Bronchial epithelial cell (primary cell): ENCODE data around the gene MIS18BP1. TPM values are rescaled to one million over a fixed set of nuclear protein-coding genes. Genes with fewer than 3 reads are reported as not detected.

Source experiments
- DNase-seq: peaks from one replicate; pipeline ENCODE4 v3.0.0-alpha.2; 2010; ENCODE audit warnings: low read depth
- FAIRE-seq: peaks from 2 replicates; lab custom pipeline; 2011; peaks lifted over from hg19 to GRCh38; lab: Jason Lieb, UNC
- H3K27me3 ChIP-seq: 2 replicates; pipeline ENCODE4 v1.5.1; 2011; ENCODE audit warnings: low read length; ENCODE audit not compliant: control insufficient read depth, insufficient read depth
- H3K36me3 ChIP-seq: 2 replicates; pipeline ENCODE4 v1.5.1; 2011; ENCODE audit warnings: low read length; ENCODE audit not compliant: control insufficient read depth, insufficient read depth
- H3K4me3 ChIP-seq: 2 replicates; pipeline ENCODE4 v1.5.1; 2011; ENCODE audit warnings: mild to moderate bottlenecking, low read depth, low read length, control low read depth
- total RNA-seq: library from RNA; depleted of rRNA; stranded (reverse); fragments of >200 nt; gene quantifications from 2 replicates; pipeline ENCODE4 v1.2.1, GENCODE V29; 2014
- TF ChIP-seq, protein P1 (sequence below): IDR thresholded peaks from 2 replicates; pipeline ENCODE4 v1.5.1; 2011; ENCODE audit warnings: mild to moderate bottlenecking, moderate library complexity, low read length, control low read depth, inconsistent platforms; ENCODE audit not compliant: insufficient read depth, severe bottlenecking

Gene MIS18BP1
- total RNA-seq, 1 donor from 2014 or later: 9.2 TPM

DNA sequence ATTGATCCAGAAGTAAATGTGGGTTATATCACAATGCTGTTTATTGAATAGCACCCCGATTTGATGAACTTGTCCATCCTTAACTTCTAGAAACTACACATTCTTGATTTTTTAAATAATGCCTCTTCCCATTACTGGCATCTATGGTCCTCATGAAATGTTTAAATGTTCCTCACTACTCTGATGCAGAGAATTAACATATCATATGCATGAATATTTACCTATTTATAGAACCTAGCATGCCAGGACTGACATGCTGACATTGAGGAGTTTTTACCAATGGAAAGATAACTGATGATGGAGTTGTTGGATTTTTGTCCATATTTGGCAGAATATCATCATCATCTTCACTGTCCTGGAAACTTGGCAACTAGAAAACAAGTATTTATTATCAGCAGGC lies 42.8 kb downstream of the MIS18BP1 start:
- peaks cover 4% of the 10 kb centered on the region for H3K36me3 ChIP-seq
- H3K27me3 ChIP-seq: no peaks in the 10 kb centered on the region
- DNase-seq (no peak), FAIRE-seq (no peak)
- TF ChIP-seq, protein P1, sequence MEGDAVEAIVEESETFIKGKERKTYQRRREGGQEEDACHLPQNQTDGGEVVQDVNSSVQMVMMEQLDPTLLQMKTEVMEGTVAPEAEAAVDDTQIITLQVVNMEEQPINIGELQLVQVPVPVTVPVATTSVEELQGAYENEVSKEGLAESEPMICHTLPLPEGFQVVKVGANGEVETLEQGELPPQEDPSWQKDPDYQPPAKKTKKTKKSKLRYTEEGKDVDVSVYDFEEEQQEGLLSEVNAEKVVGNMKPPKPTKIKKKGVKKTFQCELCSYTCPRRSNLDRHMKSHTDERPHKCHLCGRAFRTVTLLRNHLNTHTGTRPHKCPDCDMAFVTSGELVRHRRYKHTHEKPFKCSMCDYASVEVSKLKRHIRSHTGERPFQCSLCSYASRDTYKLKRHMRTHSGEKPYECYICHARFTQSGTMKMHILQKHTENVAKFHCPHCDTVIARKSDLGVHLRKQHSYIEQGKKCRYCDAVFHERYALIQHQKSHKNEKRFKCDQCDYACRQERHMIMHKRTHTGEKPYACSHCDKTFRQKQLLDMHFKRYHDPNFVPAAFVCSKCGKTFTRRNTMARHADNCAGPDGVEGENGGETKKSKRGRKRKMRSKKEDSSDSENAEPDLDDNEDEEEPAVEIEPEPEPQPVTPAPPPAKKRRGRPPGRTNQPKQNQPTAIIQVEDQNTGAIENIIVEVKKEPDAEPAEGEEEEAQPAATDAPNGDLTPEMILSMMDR: no peak
- no peak overlapping the region for H3K4me3 ChIP-seq

DNA sequence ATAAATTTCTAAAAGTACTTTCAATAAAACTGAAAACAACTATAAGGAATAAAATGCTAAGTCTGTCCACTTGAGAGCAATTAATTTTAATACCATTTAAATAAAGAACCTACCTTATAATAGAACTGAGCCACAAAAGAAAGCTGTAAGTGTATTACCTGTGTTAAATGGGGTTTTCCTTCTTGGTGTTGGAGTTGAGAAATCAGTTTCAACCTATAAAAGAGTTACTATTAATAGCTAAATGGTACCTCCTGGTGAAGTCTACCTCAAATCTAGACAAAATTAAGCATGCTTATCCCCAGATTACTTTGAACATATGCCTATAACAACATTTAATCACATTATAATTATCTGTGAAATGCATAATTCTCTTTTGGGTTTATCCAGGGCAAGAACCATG lies 48.8 kb downstream of the MIS18BP1 start:
- Histone ChIP-seq H3K36me3 (no peaks in the 10 kb centered on the region), H3K4me3 (no peak overlapping the region), H3K27me3 (no peaks in the 10 kb centered on the region)
- DNase-seq (no peak), FAIRE-seq (no peak)
- TF ChIP-seq, protein P1: no peak

DNA sequence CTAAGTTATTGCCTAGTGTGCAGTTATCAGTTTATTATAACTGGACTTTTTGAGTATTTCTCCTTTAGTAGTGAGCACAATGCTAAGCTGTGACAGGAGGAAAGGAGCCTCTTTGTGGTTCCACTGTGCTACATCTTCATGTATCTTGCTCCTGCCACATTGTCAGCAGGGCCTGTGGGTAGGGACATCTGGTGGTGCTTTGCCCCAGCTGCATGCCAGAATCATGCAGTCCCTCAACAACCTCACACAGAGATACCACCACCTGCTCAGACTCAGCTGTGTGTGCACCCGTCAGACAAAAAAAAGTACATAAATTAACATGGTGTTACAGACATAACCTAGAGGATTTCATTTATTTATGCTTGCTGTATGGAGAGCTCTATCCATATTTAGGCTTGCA lies 51.1 kb downstream of the MIS18BP1 start:
- TF ChIP-seq, protein P1: peak; percentile 33
- H3K4me3 ChIP-seq: no peak overlapping the region
- H3K36me3 ChIP-seq: no peaks in the 10 kb centered on the region
- FAIRE-seq: peak; percentile 7
- no peak for DNase-seq
- H3K27me3 ChIP-seq: no peaks in the 10 kb centered on the region

DNA sequence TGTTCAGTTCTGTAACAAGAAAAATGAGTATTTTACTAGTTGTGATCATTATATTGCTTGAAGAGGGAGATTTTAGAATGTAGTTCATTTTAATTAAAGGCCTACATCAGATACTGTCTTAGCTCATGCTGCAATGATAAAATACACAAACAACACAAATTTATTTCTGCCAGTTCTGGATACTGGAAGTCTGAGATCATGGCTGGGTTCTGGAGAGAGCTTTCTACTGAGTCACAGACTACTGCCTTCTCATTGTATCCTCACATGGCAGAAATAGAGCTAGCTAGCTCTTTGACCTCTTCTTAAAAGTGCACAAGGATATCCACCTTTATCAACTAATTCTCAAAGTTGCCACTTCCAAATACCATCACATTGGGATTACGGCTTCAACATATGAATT lies 53.8 kb downstream of the MIS18BP1 start:
- Histone ChIP-seq H3K36me3 (no peaks in the 10 kb centered on the region), H3K4me3 (no peak overlapping the region), H3K27me3 (no peaks in the 10 kb centered on the region)
- DNase-seq: peak; percentile 60
- no peak for FAIRE-seq
- TF ChIP-seq, protein P1: no peak

DNA sequence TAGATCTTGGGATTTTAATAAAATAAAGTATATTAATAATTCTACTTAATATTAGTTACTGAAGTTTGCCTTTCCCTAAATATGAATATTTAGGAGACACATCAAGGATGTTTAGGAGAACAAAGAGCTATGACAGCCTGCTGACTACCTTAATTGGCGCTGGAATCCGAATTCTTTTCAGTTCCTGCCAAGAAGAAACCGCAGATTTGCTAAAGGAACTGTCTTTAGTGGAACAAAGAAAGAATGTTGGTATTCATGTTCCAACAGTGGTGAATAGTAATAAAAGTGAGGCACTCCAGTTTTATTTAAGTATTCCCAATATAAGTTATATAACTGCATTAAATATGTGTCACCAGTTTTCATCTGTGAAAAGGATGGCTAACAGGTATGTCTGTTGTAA lies 54.5 kb downstream of the MIS18BP1 start:
- no peak overlapping the region for H3K4me3 ChIP-seq
- DNase-seq: peak; percentile 72
- no peak for FAIRE-seq
- H3K36me3 ChIP-seq: no peaks in the 10 kb centered on the region
- TF ChIP-seq, protein P1: no peak
- H3K27me3 ChIP-seq: no peaks in the 10 kb centered on the region

DNA sequence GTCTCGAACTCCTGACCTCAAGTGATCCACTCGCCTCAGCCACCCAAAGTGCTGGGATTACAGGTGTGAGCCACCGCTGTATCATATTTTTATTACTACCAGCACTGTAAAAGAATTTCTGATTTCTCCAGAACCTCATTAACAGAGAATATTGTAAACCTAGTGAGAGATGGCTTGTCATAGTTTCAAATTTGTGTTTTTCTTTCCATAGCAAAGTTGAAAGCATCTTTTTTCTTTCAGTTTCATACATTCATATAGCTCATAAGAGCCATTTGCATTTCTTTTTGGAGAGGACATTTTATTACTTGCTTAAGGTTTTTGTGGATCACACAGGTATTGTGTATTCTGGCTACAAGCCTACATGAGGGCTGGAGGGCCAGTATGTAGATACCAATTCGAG lies 58.0 kb downstream of the MIS18BP1 start:
- FAIRE-seq (no peak), DNase-seq (no peak)
- H3K27me3 ChIP-seq: no peaks in the 10 kb centered on the region
- no peaks in the 10 kb centered on the region for H3K36me3 ChIP-seq
- TF ChIP-seq, protein P1: no peak
- no peak overlapping the region for H3K4me3 ChIP-seq
